ENCODE results near the gene ATP6V1B1. TPM values are rescaled to one million over a fixed set of nuclear protein-coding genes. Genes with fewer than 3 reads are reported as not detected.

Gene ATP6V1B1
- total RNA-seq, 1 donor from 2014 or later = 3.7 TPM

DNA sequence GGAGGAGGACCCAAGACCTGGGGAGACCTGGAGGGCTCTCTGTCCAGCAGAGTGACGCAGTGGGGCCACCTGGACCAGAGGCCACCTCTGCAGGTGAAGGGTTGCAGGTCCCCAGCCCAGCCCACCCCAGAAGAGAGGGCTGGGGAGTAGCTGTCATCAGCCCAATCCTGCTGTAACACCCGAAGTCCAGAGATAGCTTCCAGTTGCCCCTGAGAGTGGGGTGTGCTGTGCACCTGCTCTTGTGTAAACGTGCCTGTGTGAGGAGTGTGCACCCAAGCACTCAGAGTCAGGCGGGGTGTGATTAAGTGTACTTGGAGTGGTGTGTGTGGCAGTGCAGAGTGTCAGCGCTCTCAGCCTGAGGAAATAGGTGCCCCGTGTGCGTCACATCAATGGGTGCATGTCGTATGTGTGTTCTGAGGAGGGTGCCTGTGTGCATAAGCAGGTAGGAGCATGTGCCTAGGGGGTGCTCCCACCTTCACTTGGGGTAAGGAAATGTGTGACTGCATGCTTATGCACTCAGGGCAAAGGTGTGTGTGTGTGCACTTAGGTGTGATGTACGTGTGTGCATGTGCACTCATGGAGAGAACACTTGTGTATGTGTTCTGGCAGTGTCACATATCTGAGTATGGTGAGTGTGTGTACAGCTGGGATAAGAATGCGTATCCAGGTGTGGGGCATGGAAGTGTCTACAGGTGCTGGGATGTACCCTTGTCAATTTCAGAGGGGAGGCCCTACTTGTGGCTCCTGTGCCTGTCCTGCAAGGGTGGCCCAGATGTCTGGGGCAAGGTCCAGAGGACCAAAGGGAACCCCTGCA is 672 bp downstream of the ATP6V1B1 start:
- Mint-ChIP-seq H3K4me1 (ENCODE audit: low read depth) (peaks cover 2% of the 10 kb centered on the region), H3K9me3 (ENCODE audit: low read depth) (no peaks in the 10 kb centered on the region)

GRCh38 chr2:70936979-70937811 is 1.5 kb downstream of the ATP6V1B1 start:
- no peaks in the 10 kb centered on the region for H3K9me3 Mint-ChIP-seq (ENCODE audit: low read depth)
- DNase-seq (ENCODE audit: low spot score) = peak; percentile 59
- H3K27ac Mint-ChIP-seq (ENCODE audit: unreplicated experiment) = no peak overlapping the region
- TF ChIP-seq, protein P1, sequence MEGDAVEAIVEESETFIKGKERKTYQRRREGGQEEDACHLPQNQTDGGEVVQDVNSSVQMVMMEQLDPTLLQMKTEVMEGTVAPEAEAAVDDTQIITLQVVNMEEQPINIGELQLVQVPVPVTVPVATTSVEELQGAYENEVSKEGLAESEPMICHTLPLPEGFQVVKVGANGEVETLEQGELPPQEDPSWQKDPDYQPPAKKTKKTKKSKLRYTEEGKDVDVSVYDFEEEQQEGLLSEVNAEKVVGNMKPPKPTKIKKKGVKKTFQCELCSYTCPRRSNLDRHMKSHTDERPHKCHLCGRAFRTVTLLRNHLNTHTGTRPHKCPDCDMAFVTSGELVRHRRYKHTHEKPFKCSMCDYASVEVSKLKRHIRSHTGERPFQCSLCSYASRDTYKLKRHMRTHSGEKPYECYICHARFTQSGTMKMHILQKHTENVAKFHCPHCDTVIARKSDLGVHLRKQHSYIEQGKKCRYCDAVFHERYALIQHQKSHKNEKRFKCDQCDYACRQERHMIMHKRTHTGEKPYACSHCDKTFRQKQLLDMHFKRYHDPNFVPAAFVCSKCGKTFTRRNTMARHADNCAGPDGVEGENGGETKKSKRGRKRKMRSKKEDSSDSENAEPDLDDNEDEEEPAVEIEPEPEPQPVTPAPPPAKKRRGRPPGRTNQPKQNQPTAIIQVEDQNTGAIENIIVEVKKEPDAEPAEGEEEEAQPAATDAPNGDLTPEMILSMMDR (IDR thresholded peaks at IDR 0.05) = no peak
- no peaks in the 10 kb centered on the region for H3K27me3 Mint-ChIP-seq (ENCODE audit: low read depth)
- peaks cover 3% of the 10 kb centered on the region for H3K36me3 Mint-ChIP-seq (ENCODE audit: low read depth)
- no peak overlapping the region for H3K4me3 Mint-ChIP-seq (ENCODE audit: unreplicated experiment)
- H3K4me1 Mint-ChIP-seq (ENCODE audit: low read depth) = peaks cover 2% of the 10 kb centered on the region

More for the DNA sequence above, 672 bp downstream of the ATP6V1B1 start:
- DNase-seq (ENCODE audit: low spot score) = peak; percentile 72
- no peak overlapping the region for H3K4me3 Mint-ChIP-seq (ENCODE audit: unreplicated experiment)
- H3K27me3 Mint-ChIP-seq (ENCODE audit: low read depth) = no peaks in the 10 kb centered on the region
- TF ChIP-seq, protein P1 (IDR thresholded peaks at IDR 0.05) = no peak
- H3K36me3 Mint-ChIP-seq (ENCODE audit: low read depth) = peaks cover 3% of the 10 kb centered on the region
- H3K27ac Mint-ChIP-seq (ENCODE audit: unreplicated experiment) = no peak overlapping the region

GRCh38 chr2:70937866-70938585 is 2.3 kb downstream of the ATP6V1B1 start:
- Mint-ChIP-seq H3K36me3 (ENCODE audit: low read depth) (peaks cover 3% of the 10 kb centered on the region), H3K9me3 (ENCODE audit: low read depth) (no peaks in the 10 kb centered on the region), H3K4me3 (ENCODE audit: unreplicated experiment) (no peak overlapping the region), H3K27ac (ENCODE audit: unreplicated experiment) (no peak overlapping the region), H3K27me3 (ENCODE audit: low read depth) (no peaks in the 10 kb centered on the region), H3K4me1 (ENCODE audit: low read depth) (peaks cover 2% of the 10 kb centered on the region)
- TF ChIP-seq, protein P1 (IDR thresholded peaks at IDR 0.05) = no peak
- DNase-seq (ENCODE audit: low spot score) = no peak

GRCh38 chr2:70938586-70938950 is 2.9 kb downstream of the ATP6V1B1 start:
- no peak overlapping the region for H3K27ac Mint-ChIP-seq (ENCODE audit: unreplicated experiment)
- no peaks in the 10 kb centered on the region for H3K36me3 Mint-ChIP-seq (ENCODE audit: low read depth)
- DNase-seq (ENCODE audit: low spot score) = no peak
- H3K9me3 Mint-ChIP-seq (ENCODE audit: low read depth) = no peaks in the 10 kb centered on the region
- no peak overlapping the region for H3K4me3 Mint-ChIP-seq (ENCODE audit: unreplicated experiment)
- TF ChIP-seq, protein P1 (IDR thresholded peaks at IDR 0.05) = no peak
- H3K27me3 Mint-ChIP-seq (ENCODE audit: low read depth) = no peaks in the 10 kb centered on the region
- H3K4me1 Mint-ChIP-seq (ENCODE audit: low read depth) = peaks cover 2% of the 10 kb centered on the region

All from chondrocyte (in vitro differentiated cells).